ENCODE measurements around the gene SPATA20. TPM values are rescaled to one million over a fixed set of nuclear protein-coding genes. Genes with fewer than 3 reads are reported as not detected.

SPATA20 gene
- total and polyA plus RNA-seq, 2 of the 13 experiments (the other 11 are each of a cell fraction or from before 2014, with no cell fraction given): 36.1 to 64.8 TPM

- H3K27me3 ChIP-seq (ENCODE audit: control insufficient read depth in 1 of 2, insufficient read depth in 2 of 2, low read length in 2 of 2): peaks cover 28 to 48% of the 10 kb centered on the region in 2 experiments
- POLR2A ChIA-PET: interaction anchor here (0.5 to 2.5 kb wide), 14 partner anchors 10 to 305 kb away, joined by 3 to 8 read pairs (median 6); partner anchors contain the start of genes LUC7L3, SPATA20 and TOB1
- no peak overlapping the region for H2AFZ ChIP-seq (ENCODE audit: low read length)
- peaks cover 9% of the 10 kb centered on the region for H3K4me1 ChIP-seq (ENCODE audit: insufficient read depth, low read length)
- WGBS (ENCODE audit: low lambda C conversion rate): 5% methylated on average over 39 of the region's 88 CpGs
- intact Hi-C loops (cut with micrococcal nuclease; ENCODE audit: unreplicated experiment) (no loop called here), in situ Hi-C loops (cut with HindIII; ENCODE audit: extremely low pct_ligation_motif_present, low pct_unique_long_range_greater_than_20kb) (no loop called here)
- no peak for FAIRE-seq
- CTCF ChIA-PET (ENCODE audit: low intra/inter-chr PET ratio, low total read pairs): no interaction called here
- no TSS peak for BruUV-seq (replicated peaks)
- peaks cover 5% of the 10 kb centered on the region; the same call in 1 of the 2 replicates for H4K20me1 ChIP-seq (ENCODE audit: insufficient read depth, low read length)
- H3K36me3 ChIP-seq (replicated peaks in 1 of 2; ENCODE audit: control insufficient read depth in 1 of 2, insufficient read depth in 2 of 2, low read length in 2 of 2): no peaks in the 10 kb centered on the region
- H3K4me3 ChIP-seq (replicated peaks in 1 of 3; ENCODE audit: insufficient read depth in 1 of 3, low read depth in 2 of 3, low read length in 3 of 3): peak overlapping the region; percentile 27 to 65 (median 35); a peak in 4 of 6 replicates
- no peak for DNase-seq (ENCODE audit: low spot score)
- H3K27ac ChIP-seq (ENCODE audit: extremely low read length, insufficient read depth, low read length): no peak overlapping the region
- no peaks in the 10 kb centered on the region for H3K79me2 ChIP-seq (ENCODE audit: insufficient read depth, low read length)
- peak overlapping the region; percentile 69 for H3K4me2 ChIP-seq (ENCODE audit: low read depth, low read length)
- no peak overlapping the region for H3K9ac ChIP-seq (ENCODE audit: insufficient read depth, low read depth, low read length)
- peak; percentile 2; the same call in 2 of the 3 replicates for ATAC-seq
- TF ChIP-seq HNRNPLL (IDR thresholded peaks at IDR 0.05; ENCODE audit: low read depth, low read length, poor library complexity, severe bottlenecking): peak; percentile 34
- peak; percentile 97 for TF ChIP-seq EZH2 (conservative IDR thresholded peaks at IDR 0.05; ENCODE audit: low read depth, low read length)
- TF ChIP-seq MTF2 (CRISPR knock-in tag; IDR thresholded peaks at IDR 0.05; ENCODE audit: borderline replicate concordance): 0 out of 2 replicates have a peak, but pooled peaks have one; percentile 22
- TF ChIP-seq, protein P1, sequence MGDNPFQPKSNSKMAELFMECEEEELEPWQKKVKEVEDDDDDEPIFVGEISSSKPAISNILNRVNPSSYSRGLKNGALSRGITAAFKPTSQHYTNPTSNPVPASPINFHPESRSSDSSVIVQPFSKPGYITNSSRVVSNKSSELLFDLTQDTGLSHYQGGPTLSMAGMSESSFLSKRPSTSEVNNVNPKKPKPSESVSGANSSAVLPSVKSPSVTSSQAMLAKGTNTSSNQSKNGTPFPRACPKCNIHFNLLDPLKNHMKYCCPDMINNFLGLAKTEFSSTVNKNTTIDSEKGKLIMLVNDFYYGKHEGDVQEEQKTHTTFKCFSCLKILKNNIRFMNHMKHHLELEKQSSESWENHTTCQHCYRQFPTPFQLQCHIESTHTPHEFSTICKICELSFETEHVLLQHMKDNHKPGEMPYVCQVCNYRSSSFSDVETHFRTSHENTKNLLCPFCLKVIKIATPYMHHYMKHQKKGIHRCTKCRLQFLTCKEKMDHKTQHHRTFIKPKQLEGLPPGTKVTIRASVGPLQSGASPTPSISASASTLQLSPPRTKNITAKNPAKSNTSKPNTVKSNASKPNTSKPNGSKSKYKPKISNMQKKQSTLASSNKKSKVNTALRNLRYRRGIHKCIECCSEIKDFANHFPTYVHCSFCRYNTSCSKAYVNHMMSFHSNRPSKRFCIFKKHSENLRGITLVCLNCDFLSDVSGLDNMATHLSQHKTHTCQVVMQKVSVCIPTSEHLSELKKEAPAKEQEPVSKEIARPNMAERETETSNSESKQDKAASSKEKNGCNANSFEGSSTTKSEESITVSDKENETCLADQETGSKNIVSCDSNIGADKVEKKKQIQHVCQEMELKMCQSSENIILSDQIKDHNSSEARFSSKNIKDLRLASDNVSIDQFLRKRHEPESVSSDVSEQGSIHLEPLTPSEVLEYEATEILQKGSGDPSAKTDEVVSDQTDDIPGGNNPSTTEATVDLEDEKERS (CRISPR knock-in tag; IDR thresholded peaks at IDR 0.05): no peak
- TF ChIP-seq IRX3 (CRISPR knock-in tag; IDR thresholded peaks at IDR 0.05; ENCODE audit: borderline replicate concordance, low read depth): 0 out of 2 replicates have a peak, but pooled peaks have one; percentile 3
- no peak for TF ChIP-seq ZNF143 (CRISPR knock-in tag; IDR thresholded peaks at IDR 0.05)
- TF ChIP-seq ZNF33A (CRISPR knock-in tag; IDR thresholded peaks at IDR 0.05; ENCODE audit: borderline replicate concordance): no peak
- no peak for TF ChIP-seq MAZ (IDR thresholded peaks at IDR 0.05; ENCODE audit: borderline replicate concordance, low read depth, low read length)
- 0 out of 2 replicates have a peak, but pooled peaks have one; percentile 8 for TF ChIP-seq MAZ (CRISPR knock-in tag; IDR thresholded peaks at IDR 0.05; ENCODE audit: low read depth)
- TF ChIP-seq UBTF (CRISPR knock-in tag; IDR thresholded peaks at IDR 0.05): peak; percentile 9; the same call in 1 of the 2 replicates
- H3K9me3 ChIP-seq (ENCODE audit: low read length): no peaks in the 10 kb centered on the region
These were observed 14.2 kb downstream of the SPATA20 start for GRCh38 chr17:50560931-50561745.

Data from HepG2 (cell line).